HG03159 (cell line): ENCODE data around the gene GOLGA8B.
A peak's percentile ranks its signal among the peaks of the same experiment; 100 is the strongest.
"Not testable (repeated sequence)": the region's sequence is repeated elsewhere in the genome, so short reads cannot be mapped to it uniquely, and the experiment has no call there.

Experiments
- ATAC-seq: cut with Tn5 transposase; IDR thresholded peaks from one replicate; pipeline ENCODE4 v1.9.1; 2021; ENCODE audit warnings: mild to moderate bottlenecking, moderate library complexity; ENCODE audit not compliant: unreplicated experiment

GOLGA8B gene

DNA sequence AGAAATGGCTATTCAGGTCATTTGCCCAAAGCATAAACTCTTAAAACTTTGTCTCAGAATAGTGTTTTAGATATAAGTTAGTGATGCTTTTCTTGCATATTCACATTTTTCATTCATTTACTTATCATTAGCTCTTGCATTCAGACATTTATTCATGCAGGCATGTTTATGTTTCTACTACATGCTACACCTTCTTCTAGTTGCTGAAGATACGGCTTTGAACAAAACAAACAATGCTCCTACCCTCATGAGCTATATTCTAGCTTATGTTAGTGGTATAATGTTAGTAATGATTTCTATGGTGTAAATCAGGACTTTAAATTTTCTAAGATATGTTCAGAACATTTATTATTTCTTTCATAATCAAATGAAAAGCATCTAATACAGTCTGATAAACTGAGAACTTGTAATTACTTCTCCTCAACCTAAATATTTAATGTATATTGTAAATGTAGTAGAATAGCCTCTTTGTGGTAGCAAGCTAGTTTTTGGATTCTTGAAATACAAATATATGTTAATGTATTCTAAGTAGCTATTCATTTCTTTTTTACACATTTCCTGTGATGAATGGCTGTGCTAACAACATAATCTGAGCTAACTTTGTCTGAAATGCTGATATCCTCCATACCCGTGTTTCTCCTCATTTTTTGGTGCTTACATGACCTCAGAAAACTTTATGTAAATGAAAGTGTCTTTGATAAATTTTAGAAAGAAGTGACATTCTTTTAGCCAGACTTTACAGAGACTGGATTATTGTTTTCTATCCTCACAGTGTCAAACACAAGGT is 15.5 kb upstream of the GOLGA8B start:
- ATAC-seq: no peak

DNA sequence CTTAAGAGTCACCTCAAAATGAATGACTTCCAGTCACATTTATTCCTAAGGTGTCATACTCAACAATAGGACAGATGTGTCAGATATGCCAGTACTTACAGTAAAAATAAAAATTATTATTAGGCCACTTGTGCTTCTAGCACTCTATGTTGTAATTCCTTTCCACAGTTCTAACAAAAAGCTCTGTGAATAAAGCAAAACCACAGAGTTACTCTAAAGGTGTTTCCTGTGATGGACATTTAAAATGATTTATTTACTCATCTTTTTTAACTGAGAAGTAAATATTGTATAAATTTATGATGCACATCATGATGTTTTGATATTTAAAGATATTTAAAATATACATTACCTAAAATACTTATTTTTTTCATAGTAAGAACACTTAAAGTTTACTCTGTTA is 13.9 kb upstream of the GOLGA8B start:
- ATAC-seq: no peak

DNA sequence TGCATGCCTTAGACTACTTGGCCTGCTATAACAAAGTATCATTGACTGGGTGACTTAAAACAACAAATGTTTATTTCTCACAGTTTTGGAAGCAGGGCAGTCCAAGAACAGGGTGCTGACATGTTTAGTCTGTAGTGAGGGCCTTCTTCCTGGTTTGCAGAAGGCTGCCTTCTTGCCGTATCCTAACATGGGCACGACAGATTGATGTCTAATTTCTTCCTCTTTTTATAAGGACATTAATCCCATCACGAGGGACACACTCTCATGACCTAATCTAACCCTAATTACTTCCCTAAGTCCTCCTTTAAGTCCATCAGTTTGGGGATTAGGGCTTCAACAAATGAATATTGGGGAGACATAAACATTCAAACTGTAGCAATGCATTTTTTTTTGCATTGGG is 10.9 kb upstream of the GOLGA8B start:
- no peak for ATAC-seq

DNA sequence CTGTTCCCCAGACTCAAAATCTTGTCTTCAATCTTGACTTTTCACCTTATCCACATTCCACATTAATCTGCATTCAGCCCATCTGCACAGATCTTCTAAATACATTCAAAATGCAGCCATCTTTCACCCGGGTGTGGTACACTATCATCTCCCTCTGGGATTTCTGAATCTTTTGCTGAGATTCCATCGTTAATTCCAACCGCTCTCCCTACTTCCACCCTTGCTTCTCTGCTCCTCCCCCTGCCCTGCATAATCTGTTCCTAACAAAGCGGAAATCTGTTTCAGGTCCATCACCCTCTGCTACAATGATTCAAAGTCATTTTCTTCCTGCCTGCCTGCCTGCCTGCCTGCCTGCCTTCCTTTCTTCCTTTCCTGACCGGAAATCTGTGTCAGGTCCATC is 7.9 kb upstream of the GOLGA8B start:
- ATAC-seq: no peak

DNA sequence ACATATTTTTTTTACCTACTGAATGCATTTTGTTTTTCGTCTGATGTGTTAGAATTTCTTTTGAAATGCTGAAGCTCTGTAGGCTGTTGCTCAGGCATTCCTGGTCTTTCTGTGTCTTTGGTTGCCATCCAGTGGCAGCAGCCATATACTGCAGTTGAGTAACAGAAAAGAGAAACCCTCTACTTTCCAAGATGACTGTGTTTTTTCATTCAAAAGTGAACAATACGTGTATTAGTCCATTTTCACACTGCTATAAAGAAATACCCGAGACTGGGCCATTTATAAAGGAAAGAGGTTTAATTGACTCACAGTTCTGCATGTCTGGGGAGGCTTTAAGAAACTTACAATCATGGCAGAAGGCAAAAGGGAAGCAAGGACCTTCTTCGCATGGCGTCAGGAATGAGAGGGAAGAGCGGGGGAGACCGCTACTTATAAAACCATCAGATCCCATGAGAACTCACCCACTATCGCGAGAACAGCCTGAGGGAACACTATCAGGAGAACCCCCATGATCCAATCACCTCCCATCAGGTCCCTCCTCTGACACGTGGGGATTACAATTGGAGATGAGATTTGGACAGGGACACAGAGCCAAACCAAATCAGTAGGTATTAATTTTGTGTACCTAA is 4.7 kb upstream of the GOLGA8B start:
- peak; percentile 42 for ATAC-seq

DNA sequence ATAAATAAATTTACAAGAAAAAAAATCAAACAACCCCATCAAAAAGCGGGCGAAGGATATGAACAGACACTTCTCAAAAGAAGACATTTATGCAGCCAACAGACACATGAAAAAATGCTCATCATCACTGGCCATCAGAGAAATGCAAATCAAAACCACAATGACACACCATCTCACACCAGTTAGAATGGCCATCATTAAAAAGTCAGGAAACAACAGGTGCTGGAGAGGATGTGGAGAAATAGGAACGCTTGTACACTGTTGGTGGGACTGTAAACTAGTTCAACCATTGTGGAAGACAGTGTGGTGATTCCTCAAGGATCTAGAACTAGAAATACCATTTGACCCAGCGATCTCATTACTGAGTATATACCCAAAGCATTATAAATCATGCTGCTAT is 2.5 kb upstream of the GOLGA8B start:
- not testable (repeated sequence) for ATAC-seq

DNA sequence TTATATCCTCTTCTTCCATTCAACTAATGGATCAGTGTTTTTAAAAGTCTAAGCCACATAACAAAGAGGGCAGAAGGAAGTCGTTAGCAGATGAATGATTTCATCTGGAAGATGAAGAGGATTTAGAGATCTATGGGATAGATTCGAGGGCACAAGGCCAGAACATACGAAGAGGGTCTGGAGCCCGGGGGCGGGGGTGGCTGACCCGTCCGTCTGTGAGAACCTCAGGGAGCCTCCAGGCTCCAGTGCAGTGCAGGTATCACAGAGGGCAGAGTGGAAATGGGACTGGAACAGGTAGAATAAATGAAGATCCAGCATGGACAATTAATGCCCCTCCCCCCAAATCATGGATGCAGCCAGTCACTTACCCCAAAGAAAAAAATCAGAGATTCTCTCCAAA is 1.5 kb upstream of the GOLGA8B start:
- no peak for ATAC-seq

DNA sequence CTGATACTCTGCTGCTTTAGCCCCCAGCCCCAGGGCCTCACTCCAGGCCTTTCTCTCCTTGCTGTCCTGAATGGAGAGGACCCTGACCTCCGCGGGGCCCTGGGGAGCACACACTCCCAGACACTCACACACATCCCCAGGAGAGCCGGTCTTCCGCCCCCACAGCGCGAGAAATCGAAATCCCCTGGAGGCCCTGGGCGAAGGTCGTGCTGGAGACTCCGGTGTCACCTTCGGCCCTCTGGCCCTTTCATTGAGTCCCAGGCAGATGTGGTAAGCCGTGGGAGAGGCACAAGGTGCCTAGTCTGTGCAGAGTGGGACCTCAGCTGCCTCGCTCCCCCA is 848 bp upstream of the GOLGA8B start:
- no peak for ATAC-seq

DNA sequence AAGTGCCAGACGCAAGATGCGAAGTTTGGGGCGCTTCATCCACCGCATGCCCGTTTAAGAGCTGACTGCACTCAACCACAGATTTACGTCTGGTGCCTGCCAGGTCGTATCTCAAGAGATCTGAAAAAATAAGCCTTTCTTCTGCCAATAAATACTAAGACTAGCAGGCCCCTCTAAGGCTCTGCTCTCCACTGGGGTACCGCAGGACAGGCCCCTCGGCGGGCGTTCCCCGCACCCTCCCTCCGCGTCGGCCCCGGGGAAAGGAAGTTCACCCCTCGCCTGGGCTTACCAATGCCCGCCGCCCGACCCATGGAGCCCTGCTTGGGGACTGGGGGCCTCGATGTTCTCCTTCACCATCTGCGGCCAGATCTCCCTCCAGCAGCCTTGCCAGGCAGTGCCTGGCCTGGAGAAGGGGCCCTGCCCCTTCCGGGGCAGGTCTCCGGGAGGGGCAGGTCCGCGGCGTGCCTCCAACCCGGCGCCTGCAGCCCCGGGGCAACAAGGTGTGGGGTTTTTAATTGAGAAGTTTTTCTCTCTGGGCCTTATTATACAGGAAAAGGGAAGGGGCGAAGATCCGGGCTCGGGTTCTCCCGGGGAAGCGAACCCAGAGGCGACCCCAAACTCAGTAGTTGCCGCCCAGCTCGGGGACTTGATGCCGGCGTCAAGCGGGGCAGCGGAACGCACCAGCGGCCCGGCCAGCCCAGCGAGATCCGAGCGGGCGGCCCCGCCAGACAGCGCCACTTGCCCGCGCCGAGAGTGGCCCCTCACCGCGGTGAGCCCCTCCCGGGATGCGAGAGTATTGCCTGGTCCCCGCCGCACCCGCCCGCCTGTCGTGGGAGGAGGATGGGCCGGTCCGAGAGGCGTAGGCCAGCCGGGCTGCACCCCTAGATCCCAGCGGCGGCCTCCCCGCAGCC is 735 bp downstream of the GOLGA8B start:
- peak; percentile 38 for ATAC-seq

DNA sequence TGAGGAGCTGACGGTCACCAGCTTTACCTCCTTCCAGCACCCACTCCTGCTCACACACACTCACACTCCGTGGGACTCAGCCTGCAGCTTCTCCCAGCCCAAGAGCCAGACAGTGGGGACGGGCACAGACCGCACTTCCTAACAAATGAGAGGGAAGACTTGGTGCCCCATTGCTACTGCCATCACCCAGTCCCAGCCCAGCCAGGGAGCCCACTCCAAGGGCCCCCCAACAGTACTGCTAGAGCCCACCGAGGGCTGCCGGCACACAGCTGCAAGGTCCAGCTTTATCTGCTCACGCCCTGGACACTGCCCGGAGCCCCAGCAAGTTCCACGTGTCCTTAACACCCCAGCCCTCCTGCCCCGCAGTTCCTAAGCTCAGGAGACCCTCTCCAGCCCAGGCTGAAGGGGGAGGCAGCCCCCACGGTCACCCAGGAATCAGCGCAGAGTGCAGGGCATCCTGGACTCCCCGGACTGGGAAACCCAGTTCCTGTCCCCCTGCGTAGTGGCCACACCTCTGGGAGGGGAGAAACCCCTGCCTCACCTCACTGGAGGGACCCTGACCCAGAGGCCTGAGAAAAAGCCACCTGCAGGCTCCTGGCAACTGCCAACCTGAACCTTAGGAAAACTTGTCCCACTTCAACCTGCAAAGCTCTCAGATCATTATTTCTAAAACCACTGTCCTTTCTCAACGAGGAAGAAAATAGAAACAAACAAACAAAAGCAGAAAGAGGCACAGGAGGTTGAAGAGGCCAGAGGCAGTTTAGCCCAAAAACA is 1.6 kb downstream of the GOLGA8B start:
- ATAC-seq: not testable (repeated sequence)

DNA sequence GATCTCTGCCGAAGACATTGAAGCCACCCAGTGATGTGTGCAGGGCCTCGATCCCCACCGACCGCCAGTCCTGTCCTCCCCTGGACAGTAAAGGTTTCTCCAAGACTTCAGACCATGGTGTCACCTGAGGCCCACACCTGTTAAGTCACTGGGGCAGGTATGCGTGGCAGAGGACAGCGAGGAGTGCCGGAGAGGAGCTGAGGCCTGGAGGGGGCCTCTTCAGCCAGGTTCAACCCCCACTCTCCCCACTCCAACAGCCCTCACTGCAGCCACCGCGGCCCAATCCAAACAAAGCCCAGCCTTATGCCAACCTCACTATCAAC is 2.4 kb downstream of the GOLGA8B start:
- ATAC-seq: no peak

DNA sequence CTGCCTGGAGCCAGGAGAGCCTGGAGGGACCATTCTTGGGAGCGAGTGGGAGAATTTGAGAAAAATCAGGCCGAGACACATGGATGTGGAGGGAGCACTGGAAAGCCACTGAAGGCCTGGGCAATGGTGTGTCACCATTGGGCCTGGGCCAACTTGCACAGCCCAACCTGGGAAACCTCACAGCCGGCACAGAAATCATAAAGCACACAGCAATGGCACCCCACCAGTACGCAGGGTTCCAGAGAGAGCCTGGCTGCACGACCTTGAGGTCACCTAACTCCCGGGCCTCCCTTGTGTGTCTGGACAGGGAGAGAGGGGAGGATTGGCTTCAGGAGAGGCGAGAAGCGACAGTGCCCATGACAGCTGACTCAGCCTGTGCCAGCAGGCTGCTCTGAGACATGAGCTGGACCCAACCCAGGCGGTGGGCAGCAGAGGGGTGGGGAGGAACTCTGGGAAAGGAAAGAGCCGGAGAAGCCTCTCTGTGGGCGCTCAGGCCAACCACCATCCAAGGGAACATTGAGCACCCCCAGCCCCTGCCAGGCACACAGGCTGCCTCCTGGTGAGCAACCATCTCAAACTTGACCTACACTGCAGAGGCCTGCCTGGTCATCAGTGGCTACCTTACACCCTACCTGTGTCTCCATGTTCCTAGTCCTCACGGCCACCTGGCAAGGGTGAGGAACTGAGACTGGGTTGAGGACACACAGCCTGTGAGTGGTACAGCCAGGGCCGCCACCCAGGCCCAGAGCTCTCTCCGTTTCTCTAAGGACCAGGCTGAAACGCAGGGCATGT is 3.0 kb downstream of the GOLGA8B start:
- ATAC-seq: not testable (repeated sequence)

DNA sequence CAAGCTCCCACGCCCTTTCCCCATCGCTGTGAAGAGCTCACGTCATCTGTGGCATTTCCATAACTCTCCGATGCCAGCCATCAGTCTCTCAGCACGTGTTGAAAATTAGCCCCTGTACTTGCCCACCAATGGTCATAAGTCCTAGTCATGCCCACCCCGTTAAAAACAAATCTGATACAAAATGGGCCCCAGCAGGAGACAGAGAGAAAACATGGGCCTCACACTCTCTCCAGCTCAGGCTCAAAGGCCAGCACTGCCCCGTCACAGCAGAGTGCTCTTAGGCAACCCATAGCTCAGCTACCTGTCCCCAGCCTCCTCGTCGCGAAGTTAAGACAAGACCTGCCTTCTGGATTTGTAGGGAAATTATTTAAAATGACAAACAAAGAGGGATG is 5.2 kb downstream of the GOLGA8B start:
- no peak for ATAC-seq

DNA sequence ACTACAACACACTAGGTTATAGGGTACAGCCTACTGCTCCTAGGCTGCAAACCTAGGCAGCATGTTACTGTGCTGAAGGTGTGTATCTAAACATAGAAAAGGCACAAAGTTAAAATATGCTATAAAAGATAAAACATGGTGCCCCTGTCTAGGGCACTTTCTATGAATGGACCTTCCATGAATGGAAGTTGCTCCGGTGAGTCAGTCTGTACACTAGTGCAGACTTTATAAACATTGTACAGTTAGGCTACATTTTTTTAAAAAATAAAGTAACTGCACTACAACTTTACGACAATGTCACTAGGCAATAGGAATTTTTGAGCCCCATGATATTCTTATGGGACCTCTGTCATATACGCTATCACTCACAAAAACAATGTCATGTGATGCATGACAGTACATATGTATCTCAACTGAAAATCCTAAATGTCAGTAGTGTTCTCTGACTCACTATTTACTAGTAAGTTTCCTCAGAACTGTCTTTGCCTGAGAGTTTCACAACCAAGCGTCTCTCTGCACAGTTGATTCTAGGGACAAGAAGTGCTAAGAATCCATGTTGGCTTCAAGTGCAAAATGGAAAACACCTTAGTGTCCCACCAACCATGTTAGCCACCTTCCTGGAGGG is 5.7 kb downstream of the GOLGA8B start:
- ATAC-seq: not testable (repeated sequence)

DNA sequence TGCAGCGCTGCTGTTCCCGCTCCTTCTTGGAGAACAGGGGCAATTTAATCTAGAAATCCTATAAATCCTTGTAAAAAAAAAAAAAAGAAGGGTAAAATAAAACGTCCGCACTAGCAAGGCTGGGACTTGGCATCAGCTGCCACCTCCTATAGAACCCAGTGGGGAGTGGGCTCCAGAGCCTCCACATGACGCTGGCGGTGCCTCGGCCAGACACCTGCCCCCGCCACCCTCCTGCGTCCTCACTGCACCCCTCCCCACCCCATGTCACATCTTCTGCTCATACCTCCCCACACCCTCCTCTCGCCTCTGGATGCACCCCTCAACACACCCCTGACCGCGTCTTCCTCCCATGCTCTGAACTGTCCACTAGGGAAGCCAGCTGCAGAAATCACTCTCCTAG is 8.4 kb downstream of the GOLGA8B start:
- ATAC-seq: not testable (repeated sequence)

DNA sequence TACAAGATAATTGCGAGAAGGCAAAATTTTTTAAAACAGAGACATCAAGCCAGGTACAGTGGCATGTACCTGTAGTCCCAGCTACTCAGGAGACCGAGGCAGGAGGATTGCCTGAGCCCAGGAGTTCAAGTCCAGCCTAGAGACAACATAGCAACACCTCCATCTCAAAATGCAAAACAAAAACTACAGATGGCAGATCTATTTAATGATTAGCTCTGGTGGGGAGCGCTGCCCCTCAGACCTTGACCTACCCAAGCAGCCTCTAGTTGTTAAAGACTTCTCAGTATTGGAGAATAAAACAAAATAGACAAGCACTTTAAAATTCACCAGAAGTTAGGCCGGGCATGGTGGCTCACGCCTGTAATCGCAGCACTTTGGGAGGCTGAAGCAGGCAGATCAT is 10.5 kb downstream of the GOLGA8B start:
- not testable (repeated sequence) for ATAC-seq

DNA sequence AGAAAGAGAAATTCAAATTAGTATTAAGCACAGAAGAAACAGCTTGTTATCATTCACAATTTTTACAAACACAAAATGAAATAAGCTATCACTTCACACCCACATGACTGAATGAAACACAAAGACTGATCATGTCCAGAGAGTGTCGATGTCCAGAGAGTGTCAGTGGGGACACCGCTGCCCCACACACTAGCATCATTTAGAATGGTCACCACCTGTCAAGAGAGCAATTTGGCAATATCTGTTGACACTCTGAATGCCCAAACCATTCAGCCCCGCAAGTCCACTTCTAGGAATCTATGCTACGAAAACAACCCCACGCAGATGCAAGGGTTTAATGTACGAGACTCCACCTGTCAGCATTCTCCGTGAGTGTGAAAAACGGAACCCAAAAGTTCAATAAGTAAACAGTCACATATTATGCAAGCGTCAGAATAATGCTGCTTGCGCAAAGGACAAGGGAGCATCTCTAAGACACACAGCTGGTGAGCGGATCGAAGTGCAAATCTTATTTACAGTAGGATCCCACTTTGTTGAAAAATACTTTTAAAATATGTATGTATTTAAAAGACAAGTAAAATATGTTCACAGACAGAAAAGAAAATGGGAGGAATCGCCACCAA is 11.3 kb downstream of the GOLGA8B start:
- not testable (repeated sequence) for ATAC-seq

DNA sequence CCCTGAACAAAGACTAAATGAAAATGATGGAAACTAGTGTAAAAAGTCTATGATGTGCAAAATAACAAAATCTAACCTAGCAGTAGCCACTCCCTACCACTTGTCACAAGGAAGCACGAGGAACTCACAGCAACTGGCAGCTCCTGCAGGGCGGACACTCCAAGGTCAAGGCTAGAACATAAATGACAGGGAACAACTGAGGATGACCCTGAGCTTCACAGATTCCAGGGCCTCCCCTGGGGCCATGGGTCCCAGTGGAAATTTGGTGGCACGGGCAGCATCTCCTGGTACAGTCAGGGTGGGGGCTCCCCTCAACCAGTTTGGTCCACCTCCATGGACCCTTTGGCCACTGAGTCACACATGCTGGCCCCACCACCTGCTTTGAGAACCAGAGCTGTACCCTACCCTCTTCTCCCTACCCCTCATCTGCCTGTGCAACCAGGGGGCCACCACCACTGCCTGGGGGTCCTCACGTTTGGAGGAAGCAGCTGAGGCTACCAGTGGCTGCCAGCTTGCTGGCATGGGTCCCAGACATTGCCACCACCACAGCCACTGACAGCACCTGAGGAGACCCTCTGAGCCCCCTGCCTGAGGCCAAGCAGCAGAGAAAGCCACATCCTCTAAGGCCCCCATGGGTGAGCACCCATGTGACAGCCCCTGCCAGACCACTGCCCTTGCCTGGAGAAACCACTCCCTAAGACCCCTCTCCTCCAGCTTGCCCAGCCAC is 13.6 kb downstream of the GOLGA8B start:
- not testable (repeated sequence) for ATAC-seq

DNA sequence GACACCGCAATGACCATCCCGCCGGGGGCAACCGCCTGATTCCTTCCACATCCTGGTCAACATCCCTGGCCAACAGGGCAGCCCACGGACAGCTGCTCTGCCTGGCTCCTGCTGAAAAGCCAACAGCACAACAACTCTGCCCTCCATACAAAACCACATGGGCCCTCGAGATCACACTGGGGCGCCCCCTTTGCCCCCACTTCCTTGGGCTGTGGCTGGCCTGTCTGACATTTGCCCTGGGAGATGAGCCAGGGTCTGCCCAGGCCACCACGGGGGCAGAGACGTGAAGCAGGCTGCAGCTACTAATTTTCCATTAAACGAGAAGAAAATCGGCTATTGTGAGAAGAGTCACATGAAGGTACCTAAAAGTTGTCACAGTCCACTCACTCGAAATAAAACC is 16.3 kb downstream of the GOLGA8B start:
- ATAC-seq: not testable (repeated sequence)
